GM21786 (cell line): ENCODE results near the gene PELI3.
"Not testable (repeated sequence)": the region's sequence is repeated elsewhere in the genome, so short reads cannot be mapped to it uniquely, and the experiment has no call there.

Experiments used
- ATAC-seq: cut with Tn5 transposase; IDR thresholded peaks from one replicate; pipeline ENCODE4 v1.9.1; 2021; ENCODE audit not compliant: unreplicated experiment

Gene PELI3

DNA sequence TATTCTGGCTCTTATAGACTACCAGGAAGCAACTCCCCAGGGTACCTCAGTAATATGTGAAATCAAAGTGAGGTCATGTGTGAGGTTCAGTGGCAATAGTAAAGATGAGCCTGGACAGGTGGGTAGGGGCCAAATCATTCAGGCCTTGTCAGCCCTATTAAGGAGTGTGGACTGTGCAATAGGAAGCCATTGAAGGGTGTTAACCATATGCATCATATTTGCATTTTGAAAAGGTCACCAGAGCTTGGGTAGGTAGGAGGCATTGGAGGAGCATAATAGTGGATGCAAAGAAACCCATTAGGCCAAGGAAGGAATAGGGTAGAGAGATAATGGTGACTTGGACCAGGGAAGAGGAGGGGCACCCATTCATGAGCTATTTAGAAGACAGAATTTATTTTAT lies 19.7 kb upstream of the PELI3 start:
- no peak for ATAC-seq

DNA sequence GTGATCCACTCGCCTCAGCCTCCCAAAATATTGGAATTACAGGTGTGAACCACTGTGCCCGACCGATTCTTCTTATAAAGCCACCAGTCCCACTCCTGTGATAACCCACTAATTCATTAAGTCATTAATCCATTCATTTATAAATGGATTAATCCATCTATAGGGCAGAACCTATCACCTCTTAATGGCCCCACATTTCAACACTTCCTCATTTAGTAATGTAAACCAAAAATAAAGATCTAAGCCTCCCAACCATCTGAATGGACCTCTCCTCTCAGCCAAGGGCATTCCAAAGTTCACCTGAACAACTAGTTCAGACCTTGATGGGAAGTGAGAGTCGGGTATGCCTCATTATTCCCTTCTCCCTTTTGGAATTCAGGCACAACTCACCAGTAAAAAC lies 18.2 kb upstream of the PELI3 start:
- no peak for ATAC-seq

DNA sequence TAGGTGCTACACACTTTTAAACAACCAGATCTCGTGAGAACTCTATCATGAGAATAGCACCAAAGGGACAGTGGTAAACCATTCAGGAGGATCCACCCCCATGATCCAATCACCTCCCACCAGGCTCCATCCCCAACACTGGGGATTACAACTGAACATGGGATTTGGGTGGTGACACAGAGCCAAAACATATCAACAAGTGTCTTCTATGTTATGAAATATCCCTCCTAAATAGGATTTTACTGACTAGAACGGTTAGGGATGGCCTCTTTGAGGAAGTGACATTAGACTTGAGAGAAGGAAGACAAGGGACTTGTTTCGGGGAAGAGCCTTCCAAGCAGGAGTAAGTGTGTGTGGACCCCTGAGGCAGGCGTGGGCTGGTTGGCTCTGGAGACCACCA lies 16.1 kb upstream of the PELI3 start:
- no peak for ATAC-seq

DNA sequence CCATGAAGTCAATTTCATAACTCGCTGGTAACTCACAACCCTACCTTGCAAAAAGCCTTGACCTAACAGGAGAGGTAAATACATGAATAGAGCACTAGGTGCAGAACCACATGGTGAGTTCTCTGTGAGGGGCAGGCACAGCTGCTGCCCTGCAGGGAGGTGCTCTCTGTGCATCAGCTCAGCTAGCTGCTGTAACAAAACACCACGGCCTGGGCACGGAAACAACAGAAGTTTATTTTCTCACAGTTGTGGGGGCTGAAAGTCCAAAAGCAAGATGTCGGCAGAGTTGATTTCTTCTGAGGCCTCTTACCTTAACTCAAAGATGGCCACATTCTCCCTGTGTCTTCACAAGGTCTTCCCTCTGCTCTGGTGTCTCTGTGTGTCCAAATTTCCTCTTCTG lies 15.0 kb upstream of the PELI3 start:
- no peak for ATAC-seq

DNA sequence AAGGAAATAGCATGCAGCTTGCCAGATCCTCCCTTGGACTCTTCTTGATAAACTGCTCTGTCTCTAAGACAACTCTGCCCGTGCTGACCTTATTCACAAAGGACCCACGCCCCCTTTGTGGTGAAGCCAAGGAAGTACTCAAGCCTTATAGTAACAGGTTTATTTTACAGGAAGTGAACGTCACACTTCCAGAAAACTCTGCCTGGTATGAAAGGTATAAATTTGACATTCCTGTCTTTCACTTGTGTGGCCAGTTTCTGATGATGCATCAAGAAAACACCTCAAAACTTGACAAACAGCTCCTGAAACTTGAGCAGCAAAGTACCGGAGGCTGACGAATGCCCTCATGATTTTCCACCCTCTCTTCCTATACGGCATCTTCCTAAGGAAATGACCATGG lies 12.5 kb upstream of the PELI3 start:
- no peak for ATAC-seq

DNA sequence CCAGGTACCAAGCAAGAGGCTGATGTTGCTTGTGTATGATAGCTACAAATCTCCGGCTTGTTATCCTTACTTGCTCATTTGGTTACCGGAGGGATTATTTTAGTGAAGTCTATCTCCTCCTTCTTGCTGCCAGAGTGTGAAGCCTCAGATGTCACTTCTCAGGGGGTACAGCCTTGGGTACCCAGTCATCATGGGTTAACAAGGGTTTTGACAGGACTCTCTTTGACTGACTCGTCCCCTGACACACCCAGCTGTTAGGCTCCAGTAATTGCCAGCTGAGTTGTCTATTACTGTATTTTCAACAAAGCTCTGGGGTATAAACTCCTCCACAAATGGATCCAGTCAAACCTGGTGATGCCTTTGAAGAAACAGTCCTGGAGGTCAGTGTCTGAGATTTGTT lies 11.9 kb upstream of the PELI3 start:
- ATAC-seq = no peak

DNA sequence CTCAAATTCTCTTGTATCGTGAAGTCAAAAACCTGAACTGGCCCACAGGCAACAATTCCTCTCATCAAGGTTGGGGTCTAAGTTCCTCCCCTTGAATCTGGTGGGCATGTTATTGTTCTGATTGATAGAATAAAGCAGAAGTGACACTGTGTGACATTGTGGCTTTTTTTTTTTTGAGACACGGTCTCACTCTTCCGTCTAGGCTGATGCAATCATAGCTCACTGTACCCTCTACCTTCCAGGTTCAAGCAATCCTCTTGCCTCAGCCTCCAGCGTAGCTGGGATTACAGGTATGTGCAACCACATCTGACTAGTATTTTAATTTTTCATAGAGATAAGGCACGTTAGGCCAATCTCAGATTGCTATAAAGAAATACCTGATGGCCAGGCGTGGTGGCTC lies 8.9 kb upstream of the PELI3 start:
- ATAC-seq = no peak

DNA sequence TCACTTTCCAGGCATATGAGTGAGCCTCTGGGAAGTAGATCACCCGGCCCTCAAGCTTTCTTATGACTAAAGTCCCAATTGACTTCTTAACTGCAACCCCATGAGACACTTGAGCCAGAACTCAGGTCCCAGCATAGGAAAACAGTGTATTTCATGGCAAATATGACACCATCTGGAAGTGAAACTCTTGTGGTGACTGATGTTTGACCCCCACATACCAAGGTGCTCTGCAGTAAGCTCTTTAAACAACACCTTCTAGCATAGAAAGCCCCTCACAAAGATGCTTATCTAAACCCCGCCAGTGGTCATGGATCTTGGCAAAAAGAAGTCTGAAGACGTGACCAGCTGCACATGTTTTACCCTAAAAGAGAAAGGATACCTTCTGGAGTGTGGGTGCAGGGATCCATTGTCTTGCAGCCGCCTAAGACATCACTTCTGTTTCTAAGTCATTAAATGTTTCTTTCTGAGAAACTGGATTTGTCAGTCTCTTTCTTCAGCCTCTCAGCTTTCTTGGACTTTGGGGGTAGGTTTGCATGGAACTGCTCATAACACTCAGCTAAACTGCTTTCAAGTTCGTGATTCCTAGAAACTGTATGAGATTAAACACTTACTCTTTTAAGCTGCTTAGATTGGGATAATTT lies 7.4 kb upstream of the PELI3 start:
- no peak for ATAC-seq

DNA sequence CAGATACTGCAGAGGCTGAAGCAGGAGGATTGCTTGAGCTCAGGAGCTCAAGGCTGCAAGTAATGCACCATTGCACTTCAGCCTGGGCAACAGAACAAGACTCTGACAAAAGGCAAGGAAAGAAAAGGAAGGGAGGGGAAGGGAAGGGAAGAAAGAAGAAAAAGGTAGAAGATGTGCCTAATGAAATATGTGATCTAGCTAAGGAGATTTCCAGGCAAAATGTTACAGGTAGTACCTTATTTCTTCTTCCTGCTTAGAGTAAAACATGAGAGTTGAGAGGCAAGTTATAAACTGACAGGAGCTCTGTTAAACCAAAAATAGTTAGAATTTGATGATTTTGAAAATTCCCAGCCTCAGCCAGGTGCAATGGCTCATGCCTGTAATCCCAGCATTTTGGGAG lies 4.7 kb upstream of the PELI3 start:
- ATAC-seq = no peak

DNA sequence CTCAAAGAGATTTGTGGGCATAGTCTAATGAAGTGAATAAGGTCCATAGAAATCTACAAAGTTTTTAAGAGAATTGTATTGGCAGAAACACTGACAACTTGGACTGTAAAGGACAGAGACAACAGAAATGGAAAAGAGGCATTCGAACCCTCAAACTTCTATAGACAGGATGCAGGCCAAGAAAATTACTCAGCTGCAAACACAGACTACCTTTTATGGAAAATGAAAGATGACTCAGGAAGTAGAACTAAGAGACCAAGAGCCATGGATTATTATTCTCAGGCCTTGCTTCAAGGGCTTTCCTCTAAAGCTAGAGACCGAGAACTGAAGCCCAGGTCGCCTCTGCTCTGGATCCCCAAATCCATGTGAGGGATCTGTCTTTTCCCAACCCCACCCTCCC lies 3.8 kb upstream of the PELI3 start:
- no peak for ATAC-seq

DNA sequence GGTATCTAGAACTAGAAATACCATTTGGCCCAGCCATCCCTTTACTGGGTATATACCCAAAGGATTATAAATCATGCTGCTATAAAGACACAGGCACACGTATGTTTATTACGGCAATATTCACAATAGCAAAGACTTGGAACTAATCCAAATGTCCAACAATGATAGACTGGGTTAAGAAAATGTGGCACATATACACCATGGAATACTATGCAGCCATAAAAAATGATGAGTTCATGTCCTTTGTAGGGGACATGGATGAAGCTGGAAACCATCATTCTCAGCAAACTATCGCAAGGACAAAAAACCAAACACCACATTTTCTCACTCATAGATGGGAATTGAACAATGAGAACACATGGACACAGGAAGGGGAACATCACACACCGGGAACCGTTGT lies 2.6 kb upstream of the PELI3 start:
- not testable (repeated sequence) for ATAC-seq

DNA sequence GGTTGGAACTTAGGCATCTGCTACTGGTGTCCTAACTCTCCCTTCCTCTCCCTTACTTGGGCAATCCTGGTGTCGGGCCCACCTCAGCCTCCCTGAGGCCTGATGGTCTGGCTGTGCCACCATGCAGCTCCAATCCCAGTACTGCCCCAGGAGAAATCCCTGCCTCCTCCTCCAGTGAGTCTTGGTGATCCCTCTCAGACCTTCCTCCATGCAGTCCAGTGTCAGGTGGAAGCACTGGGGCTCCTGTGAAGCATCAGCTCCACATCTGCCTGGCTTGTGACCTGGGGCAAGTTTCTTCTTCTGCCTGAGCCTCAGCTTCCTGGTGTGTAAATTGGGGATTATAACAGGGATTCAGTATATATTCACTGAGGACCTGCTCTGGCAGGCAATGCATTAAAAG lies 1.8 kb upstream of the PELI3 start:
- no peak for ATAC-seq

DNA sequence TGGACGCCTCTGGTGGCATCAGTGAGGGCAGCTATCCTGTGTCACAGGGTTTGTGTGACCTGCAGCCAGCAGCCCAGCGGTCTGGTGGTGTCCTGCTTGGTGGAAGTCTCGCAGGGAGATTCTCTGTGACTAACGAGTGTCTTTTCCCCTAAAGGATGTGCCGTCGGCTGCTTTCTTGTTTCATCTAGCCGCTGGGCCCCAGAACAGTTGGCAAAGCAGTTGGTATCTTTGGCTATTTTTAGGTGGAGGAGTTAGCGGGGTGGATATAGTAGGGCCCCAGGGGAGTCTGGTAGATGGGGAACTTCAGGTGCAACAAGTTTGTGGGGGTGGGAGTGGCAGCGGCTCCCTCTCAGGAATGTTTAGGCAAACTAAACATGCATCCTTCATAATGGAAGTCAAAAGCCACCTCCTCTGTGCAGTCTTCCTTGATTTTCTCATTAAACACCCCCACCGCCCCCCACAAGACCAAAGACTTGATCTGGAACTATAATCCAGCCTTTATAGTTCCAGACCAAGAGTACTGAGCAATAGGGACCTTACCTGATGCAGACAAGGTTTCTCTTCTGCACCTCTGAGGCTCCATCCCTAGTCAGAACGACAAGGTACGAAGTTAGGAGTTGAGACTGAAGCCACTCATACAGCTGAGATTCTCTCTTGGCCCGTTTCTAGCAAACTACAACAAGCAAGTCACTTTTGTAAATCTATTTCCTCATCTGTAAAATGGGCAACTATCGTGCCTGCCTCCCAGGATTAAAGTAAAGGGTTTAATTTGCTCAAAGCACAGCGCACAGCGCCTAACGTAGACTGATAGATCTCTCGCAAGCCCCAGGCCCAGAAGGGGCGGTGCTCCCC lies 1.1 kb upstream of the PELI3 start:
- no peak for ATAC-seq

DNA sequence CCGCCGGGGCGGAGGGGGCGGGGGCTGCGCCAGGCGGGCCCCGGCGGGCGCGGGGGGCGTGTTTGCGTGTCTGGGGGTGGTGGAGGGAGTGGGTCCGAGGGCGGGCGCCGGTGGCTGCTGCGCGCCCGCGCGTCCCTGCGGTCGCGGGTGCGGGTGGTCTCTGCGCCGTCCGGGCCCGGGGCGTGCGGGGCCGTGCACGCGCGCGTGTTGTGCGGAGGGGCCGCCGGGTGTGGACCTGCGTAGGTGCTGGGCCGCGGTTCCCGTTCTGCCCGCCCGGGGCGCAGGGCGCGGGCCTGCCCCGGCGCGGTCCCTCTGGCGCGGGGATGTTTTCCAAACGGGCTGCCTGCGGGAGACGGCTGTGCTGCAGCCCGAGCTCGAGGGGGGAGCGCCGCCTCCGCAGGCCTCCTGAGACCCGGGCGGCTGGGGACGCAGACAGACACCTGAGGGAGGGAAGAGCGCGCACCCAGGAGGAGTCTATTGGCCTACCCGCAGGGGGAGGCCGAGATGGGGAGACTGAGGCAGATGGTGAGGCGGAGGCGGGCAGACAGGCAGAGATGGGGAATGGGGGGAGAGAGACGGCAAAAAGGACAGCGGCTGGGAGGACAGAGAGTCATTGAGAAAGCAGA lies 442 bp downstream of the PELI3 start:
- ATAC-seq = peak; percentile 18

DNA sequence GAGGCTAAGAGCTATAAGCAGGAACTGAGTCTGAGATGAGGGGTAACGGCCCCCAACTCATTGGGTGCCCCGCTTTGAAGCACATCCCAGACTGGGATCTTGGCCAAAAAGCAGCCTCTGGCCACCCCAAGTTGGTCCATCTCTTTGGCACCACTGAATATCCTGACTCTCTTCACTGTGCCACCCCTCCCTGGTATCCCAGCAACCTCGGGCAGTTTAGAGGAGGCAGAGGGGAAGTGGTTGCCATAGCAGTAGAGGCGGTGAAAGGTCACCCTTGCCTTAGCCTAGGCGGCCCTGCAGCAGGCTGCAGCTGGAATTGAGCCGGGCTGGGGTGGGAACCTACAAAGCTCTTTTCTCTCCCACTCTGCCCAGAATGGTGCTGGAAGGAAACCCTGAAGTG lies 1.1 kb downstream of the PELI3 start:
- ATAC-seq = no peak

DNA sequence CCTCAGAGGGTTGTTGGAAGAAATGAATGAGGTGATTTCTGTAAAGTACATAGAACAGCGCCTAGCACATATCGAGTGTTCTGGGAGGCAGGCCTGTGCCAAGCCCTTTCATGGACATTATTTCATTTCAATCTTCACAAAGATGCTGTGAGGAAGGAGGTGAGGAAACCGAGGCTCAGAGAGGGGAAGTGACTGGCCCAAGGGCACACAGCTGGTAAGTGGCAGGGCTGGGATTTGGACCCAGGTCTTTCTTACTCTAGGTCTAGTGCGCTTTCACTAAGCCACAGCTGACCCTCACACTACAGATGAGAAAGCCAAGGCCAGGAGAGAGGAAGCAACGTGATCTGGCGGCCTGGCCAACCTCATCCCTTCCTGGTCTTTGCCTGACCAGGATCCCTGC lies 2.0 kb downstream of the PELI3 start:
- ATAC-seq = no peak

DNA sequence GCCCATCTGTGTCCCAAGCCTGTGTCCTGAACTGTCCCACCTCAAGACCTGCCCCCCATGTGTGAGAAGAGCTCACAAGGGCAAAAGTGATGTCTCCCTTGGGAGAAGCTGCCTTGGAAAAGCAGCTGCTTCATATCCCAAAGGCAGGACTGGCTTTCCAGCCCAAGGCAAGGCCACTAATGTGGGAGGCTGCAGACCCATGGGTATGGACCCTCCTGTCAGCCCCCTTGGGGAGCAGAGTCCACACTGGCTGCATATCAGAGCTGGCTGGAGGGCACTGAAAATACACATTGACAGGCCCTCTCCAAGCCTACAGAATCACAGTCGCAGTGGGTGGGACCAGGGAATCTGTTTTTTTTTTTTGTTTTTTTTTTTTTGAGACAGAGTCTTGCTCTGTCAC lies 2.7 kb downstream of the PELI3 start:
- no peak for ATAC-seq

DNA sequence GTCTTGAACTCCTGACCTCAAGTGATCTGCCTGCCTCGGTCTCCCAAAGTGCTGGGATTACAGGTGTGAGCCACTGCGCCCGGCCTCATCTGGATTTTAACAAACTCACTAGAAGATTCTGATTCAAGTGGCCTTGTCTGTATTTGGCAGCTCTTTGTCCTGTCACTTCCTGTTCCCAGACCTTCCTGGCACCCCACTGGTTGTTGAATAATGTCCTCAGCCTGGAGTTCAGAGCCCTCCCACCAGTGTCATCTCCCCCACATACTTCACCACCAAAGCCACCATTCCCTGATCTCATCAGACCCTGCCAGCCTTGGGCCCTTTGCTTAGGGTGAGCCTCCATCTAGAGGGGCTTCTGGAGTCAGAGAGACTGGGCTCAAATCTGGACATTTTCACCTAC lies 3.3 kb downstream of the PELI3 start:
- no peak for ATAC-seq

DNA sequence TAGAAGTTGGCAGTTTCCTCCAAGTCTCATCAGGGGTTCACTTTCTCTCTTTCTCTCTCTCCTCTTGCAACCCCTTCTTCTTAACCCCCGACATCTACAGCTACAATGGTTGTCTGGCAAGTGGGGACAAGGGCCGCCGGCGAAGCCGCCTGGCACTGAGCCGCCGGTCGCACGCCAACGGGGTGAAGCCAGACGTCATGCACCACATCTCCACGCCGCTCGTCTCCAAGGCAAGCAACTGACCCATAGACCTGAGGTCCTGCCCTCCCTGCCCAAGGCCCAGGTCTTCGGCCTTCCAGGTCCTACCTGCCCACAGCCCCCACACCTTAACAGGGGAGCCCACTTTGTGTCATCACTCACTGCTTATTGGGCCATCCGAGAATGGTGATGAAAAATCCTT lies 4.4 kb downstream of the PELI3 start:
- no peak for ATAC-seq

DNA sequence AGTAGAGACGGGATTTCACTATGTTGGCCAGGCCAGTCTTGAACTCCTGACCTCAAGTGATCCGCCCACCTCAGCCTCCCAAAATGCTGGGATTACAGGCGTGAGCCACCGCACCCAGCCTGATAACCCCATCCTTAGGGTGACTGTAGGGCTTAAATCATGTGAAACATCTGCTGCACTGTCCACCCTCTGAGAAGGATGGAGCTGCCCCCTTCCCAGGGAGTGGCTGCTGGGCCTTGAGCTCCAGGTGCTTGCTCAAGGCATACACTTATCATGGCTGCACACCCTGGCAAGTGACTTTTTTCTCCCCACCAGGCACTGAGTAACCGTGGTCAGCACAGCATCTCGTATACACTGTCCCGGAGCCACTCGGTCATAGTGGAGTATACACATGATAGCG lies 5.3 kb downstream of the PELI3 start:
- ATAC-seq = no peak

DNA sequence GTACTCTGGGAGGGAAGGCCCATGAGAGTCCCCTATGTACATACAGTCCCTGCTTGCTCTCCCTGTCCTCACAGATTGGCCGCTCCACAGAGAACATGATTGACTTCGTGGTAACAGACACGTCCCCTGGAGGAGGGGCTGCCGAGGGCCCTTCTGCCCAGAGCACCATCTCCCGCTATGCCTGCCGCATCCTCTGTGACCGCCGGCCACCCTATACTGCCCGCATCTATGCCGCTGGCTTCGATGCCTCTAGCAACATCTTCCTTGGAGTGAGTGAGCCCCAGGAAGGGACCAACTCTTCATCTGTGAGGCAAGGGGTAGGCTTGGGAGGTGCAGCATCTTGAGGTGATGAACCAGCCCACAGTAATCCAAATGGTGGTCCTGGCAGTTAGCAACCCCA lies 6.5 kb downstream of the PELI3 start:
- ATAC-seq = no peak
